Keratinocyte (primary cell): ENCODE data around the gene MYO16.

ENCODE experiments used
- CTCF ChIP-seq, 3 experiments: IDR thresholded peaks in 1 of 3; conservative IDR thresholded peaks in 1 of 3; optimal IDR thresholded peaks in 1 of 3; 2 replicates in 2 of 3; 3 replicates in 1 of 3; pipeline versions ENCODE3 to v1.5.1; 2011; ENCODE audit warnings: low read length in 3 of 3, mild to moderate bottlenecking in 3 of 3, moderate library complexity in 2 of 3, control low read depth in 1 of 3, inconsistent platforms in 1 of 3; ENCODE audit not compliant: insufficient read depth in 2 of 3; ENCODE audit errors: extremely low read depth in 1 of 3
- EZH2 ChIP-seq: IDR thresholded peaks from one replicate; pipeline ENCODE4 v1.6.1; 2012; ENCODE audit warnings: inconsistent platforms, mild to moderate bottlenecking, low read length, moderate library complexity

GRCh38 chr13:108606424-108606823 lies 23.0 kb upstream of the MYO16 start:
- TF ChIP-seq CTCF (optimal IDR thresholded peaks at IDR 0.05 in 1 of 3, IDR thresholded peaks at IDR 0.05 in 1 of 3, conservative IDR thresholded peaks at IDR 0.05 in 1 of 3; ENCODE audit: extremely low read depth in 1 of 3, insufficient read depth in 2 of 3, low read length in 3 of 3) = no peak
- TF ChIP-seq EZH2 = no peak
